Cardiac fibroblast (primary cell): Measurements from ENCODE around the gene CKAP2L.

ENCODE experiments used
- DNase-seq, 2 donors: peaks; one replicate each; pipeline versions ENCODE4 v3.0.0 to v3.0.0-alpha.2; 2010; ENCODE audit warnings: low read depth in 2 of 2
- H3K4me3 ChIP-seq, 2 donors: replicated peaks in 1 of 2; 1 replicate in 1 of 2; 2 replicates in 1 of 2; pipeline ENCODE4 v1.5.1; 2011; ENCODE audit warnings: low read depth in 2 of 2, low read length in 2 of 2, mild to moderate bottlenecking in 2 of 2, moderate library complexity in 1 of 2
- CTCF ChIP-seq: IDR thresholded peaks from one replicate; pipeline ENCODE4 v1.5.1; 2011; ENCODE audit warnings: low read depth, mild to moderate bottlenecking, low read length, inconsistent platforms

Gene CKAP2L

GRCh38 chr2:112776113-112776512, 11.7 kb upstream of the CKAP2L start:
- TF ChIP-seq CTCF = no peak
- DNase-seq = no peak
- no peak overlapping the region for H3K4me3 ChIP-seq

- no peak overlapping the region for H3K4me3 ChIP-seq
- TF ChIP-seq CTCF = no peak
- DNase-seq = no peak
Observed at GRCh38 chr2:112774536-112775285, 10.3 kb upstream of the CKAP2L start.

GRCh38 chr2:112773556-112773955, 9.1 kb upstream of the CKAP2L start:
- H3K4me3 ChIP-seq = no peak overlapping the region
- no peak for DNase-seq
- TF ChIP-seq CTCF = no peak

- DNase-seq = no peak
- TF ChIP-seq CTCF = no peak
- no peak overlapping the region for H3K4me3 ChIP-seq
Observed at GRCh38 chr2:112772911-112773475, 8.6 kb upstream of the CKAP2L start.

GRCh38 chr2:112772322-112772721, 7.9 kb upstream of the CKAP2L start:
- no peak overlapping the region for H3K4me3 ChIP-seq
- no peak for DNase-seq
- no peak for TF ChIP-seq CTCF

GRCh38 chr2:112768432-112768831, 4.0 kb upstream of the CKAP2L start:
- TF ChIP-seq CTCF = peak; percentile 34
- DNase-seq = peak; percentile 19 to 71
- no peak overlapping the region for H3K4me3 ChIP-seq
